Measurements from ENCODE around the gene ATG13.
A peak's percentile ranks its signal among the peaks of the same experiment; 100 is the strongest.

The ATG13 gene

DNA sequence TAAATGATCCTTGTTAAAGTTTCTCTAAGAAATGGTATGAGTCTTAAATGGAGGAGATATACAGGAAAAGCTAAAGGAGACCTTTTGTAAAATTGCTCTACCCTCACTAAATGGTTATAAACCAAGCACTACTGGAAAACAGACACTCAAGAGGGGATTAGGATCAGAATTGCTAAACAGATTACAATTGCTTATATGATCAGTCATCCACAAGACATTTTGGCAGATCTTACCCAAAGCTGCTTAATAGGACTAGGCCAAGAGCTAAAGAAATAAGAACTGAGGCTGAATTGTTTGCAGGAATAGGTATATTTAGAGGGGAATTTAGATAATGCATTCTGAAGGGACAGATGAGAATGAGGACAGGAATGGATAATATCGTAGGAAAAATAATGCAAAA, 9.8 kb upstream of the ATG13 start:
- no peak for DNase-seq

DNA sequence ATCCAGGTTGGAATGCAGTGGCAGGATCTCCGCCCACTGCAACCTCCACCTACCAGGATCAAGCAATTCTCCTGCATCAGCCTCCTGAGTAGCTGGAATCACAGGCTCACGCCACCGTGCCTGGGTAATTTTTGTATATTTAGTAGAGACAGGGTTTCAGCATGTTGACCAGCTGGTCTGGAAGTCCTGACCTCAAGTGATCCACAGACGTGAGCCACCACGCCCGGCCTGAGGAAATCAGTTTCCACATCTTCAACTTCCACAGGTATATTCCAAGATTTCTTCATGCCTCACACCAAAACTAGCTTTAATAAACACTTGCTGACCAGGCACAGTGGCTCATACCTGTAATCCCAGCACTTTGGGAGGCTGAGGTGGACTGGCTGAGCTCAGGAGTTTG, 8.0 kb upstream of the ATG13 start:
- no peak for DNase-seq

GRCh38 chr11:46611526-46612304, 5.6 kb upstream of the ATG13 start:
- no peak for DNase-seq

DNA sequence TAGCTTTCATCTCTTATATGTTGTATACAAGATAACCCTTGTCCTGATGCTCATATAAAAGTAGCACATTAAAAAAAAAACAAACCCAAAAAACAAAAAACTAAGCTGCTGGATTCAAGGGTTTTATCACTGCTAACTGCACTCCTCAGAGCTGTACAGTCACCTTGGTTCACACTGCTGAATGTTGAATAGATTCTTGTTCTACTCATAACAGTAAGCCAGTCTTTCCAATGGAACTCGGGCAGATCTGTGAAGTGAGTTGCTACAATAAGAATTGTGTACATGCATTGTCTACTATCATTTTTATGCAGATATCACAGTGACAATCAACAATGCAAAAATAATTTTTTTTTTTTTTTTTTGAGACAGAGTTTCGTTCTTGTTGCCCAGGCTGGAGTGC, 5.0 kb upstream of the ATG13 start:
- no peak for DNase-seq

DNA sequence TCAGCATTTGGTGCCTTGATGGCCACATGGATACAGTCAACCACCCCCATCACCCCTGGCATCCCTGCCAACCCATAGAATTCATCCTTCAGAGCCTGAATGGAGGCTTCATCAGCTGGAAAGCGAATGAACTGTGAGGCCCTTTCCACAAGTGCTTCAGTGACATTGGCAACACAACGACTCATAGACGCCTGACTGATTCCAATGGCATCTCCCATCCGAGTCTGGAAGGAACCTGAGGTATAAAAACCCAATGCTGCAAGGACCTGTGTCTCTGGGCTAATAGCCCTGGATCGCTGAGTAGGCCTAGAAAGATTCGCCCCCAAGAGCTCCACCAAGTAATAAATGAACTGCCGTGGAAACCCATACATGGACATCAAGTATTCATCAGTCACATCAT, 1.6 kb upstream of the ATG13 start:
- peak; percentile 18 for DNase-seq

- no peak for DNase-seq
Measured at GRCh38 chr11:46616551-46617133, 711 bp upstream of the ATG13 start.

DNA sequence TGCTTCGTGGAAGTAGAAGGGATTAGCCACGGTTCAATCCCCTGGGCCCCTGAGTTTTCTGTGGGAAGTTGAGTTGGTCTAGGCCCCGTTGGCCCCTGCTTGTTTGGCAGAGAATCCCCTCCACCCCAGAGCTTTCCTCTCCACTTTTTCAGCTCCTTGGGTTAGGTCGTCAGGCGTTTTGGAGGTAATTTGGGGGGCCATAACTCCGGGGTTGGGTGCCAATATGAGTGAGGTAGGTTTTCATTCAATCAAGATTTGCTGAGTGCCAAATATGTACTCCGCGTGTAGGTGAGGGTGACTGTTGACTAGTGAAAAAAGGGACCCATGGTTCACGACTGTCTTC, 590 bp downstream of the ATG13 start:
- no peak for DNase-seq

DNA sequence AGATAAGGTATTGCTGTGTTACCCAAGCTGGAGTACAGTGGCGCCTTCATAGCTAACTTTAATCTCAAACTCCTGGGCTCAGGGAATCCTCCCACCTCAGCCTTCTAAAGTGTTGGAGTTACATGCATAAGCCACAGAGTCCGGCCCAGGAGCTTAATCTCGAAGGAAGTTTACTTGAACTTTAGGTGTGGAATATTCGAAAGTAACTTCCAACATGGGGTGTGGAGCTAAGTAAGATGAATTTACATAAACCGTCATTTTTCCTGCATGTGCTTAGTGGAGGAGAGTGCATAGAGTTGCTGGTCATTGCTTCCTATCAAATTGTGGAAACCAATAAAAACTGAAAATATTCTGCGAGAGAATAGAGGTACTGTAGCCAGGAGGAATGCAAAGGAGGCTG, 1.5 kb downstream of the ATG13 start:
- no peak for DNase-seq

DNA sequence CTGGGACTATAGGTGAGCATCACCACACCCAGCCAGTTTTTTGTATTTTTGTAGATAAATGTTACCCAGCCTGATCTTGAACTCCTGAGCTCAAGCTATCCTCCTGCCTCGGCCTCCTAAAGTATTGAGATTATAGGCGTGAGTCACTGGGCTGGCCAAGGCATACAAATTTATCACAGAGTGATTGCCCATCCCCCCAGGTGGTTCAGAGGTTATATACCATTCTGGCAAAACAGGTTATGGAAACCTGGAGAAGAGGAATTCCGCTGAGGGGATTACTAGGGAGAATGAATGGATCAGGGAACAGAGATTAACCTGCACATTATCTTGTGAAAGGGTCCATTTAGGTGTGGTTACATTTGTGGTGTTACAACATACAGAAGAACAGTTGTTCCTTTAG, 8.1 kb downstream of the ATG13 start:
- DNase-seq, result no peak

DNA sequence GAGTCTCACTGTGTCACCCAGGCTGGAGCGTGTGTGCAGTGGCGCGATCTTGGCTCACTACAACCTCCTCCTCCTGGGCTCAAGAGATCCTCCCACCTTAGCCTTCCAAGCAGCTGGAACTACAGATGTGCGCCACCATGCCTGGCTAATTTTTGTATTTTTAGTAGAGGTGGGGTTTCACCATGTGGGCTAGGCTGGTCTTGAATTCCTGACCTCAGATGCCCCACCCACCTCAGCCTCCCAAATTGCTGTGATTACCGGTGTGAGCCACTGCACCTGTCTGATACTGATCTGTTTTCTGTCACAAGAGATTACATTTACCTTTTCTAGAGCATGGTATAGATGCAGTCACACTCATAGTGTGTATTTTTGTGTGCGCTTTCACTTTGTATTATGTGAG, 11.6 kb downstream of the ATG13 start:
- DNase-seq, result no peak

DNA sequence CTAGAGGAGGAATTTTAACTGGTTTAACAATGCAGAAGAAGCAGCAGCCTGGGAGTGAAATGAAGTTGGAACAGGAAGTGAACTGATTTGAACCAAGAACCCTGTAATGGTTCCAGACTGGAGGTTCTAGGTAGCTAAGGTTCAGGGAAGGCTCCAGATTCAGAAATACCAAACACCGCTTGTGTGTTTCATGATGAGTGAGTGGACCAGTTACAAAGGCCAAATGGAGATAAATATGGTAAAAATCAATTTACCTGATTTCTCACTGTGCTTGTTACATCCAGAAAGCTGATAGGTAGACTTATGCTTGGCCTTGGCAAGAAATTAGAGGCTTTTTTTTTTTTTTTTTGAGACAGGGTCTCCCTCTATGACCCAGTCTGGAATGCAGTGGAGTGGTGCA, 12.9 kb downstream of the ATG13 start:
- DNase-seq, result no peak

GRCh38 chr11:46631676-46632075, 14.3 kb downstream of the ATG13 start:
- DNase-seq, result no peak

DNA sequence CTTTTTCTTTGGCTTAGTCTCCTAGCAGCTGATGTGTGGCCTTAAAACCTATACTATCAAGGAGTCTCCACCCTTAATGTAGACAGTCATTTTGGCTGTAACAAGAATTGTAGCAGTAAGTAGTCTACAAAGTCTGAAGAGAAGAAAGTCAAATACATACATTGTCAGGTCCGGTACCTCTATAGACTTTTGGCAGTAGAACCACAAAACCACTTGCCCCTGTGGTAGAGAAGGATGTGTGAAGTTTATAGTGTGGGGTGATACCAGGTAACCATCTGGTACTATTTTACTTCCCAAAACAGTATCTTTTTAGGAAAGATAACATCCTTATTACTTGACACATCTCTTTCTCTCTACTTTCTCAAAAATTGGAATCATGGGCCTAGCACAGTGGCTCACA, 15.1 kb downstream of the ATG13 start:
- DNase-seq, result no peak

DNA sequence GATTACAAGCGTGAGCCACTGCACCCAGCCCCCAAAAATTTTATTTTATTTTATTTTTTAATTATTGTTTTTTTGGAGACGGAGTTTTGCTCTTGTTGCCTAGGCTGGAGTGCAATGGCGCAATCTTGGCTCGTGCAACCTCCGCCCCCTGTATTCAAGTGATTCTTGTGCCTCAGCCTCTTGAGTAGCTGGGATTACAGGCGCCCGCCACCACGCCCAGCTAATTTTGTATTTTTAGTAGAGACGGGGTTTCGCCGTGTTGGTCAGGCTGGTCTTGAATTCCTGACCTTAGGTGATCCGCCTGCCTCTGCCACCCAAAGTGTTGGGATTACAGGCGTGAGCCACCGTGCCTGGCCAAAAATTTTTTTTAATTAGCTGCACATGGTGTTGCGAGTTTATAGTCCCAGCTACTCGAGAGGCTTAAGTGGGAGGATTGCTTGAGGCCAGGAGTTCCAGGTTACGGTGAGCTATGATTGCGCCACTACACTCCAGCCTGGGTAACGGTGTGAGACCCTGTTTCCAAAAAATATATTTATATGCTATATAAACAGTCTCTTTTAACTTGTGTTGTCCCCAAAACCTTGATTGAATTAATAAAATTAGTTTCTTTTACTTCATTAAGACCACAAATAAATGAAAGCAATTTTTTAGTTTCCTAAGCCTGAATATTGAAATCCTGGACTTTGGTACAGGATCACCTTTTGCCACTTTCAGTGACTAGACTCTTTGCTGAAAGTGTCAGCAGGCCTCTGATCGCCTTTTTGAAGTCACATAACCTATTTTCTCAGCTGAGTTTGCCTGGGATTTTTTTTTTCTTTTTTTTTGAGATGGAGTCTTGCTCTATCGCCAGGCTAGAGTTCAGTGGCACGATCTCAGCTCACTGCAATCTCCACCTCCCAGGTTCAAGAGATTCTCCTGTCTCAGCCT, 16.2 kb downstream of the ATG13 start:
- no peak for DNase-seq

DNA sequence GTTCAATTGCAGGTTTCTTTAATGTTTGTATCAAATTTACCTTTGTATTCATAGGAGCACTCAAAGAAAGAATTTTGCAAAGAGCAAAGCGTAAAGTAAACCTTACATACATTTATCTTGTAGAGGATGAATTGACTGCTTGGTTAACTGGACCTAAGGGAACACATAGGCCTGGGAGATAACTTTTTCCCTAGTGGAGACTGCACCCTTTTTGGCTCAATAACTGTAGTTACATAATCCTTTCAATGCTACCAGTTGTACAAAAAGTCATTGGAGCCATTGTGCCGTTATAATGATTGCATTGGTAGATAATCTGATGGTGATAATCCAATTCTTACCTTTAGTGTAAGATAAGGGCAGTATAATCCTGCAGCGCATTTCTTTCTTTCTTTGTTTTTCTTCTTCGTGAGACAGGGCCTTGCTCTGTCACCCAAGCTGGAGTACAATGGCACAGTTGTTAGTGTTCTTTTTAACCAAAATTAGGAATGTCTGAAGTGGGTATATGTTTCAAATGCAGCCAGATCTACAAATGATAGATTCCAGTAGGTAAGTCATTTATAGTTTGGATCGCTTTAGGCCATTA, 18.3 kb downstream of the ATG13 start:
- no peak for DNase-seq

DNA sequence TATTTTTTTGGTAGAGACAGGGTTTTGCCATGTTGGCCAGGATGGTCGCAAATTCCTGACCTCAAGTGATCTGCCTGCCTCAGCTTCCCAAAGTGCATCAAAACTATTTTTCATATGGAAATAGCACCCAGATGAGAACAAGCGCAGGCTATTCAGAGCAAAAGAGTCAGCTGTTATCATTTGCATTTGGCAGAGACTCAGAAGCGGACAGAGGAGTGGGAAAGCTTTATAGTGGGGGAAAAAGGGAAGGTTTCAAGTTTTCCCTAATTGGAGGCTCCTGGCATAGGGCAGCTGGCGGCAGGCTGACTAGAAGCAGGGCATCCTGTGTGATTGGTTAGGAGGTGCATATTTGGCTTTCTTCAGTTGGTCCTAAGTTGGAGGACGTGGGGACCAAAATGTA, 20.2 kb downstream of the ATG13 start:
- no peak for DNase-seq

GRCh38 chr11:46639197-46639839, 22.0 kb downstream of the ATG13 start:
- DNase-seq, result no peak

GRCh38 chr11:46640036-46640788, 22.9 kb downstream of the ATG13 start:
- no peak for DNase-seq

DNA sequence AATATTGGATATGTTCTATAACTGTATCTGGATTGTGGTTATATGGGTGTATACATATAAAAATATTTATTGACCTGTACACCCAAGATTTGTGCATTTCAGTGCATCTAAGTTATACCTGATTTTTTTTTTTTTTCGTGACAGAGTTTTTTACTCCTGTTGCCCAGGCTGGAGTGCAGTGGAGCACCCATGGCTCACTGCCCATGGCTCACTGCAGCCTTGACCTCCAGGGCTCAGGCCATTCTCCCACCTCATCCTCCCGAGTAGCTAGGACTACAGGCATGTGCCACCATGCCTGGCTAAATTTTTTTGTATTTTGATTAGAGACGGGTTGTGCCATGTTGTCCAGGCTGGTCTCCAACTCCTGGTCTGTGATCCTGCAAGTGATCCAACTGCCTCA, 24.3 kb downstream of the ATG13 start:
- DNase-seq, result no peak

DNA sequence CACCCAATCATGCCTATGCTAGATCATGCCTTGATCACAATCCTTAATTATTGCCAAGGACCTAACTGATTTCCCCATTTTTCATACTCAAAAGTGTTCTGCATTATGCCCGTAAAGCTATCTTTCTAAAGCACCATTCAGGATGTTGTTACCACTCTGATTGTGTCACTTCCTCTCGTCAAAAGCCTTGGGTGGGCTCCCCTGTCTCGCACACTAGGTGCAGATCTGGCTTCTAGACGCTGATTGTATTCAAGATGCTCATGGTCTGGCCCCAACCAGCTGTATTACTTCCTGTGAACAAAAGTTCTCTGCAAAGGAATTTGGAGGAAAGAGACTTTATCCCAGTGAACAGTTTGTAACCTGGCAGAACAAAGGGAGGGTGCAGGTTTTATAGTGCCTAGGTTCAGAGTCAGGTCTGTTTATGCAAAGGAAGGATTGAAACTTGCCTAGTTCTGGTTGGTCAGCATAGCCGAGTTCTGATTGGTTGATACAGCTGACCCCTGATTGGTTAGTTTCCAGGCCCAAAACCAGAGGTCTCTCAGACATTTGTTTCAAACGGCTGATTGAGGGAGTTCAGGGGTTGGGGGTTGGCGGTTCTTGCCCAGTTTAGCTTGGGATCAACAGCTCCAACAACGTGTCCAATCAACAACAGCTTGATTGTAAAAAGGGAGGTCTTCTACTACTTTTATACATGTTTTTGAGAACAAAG, 25.4 kb downstream of the ATG13 start:
- no peak for DNase-seq

DNA sequence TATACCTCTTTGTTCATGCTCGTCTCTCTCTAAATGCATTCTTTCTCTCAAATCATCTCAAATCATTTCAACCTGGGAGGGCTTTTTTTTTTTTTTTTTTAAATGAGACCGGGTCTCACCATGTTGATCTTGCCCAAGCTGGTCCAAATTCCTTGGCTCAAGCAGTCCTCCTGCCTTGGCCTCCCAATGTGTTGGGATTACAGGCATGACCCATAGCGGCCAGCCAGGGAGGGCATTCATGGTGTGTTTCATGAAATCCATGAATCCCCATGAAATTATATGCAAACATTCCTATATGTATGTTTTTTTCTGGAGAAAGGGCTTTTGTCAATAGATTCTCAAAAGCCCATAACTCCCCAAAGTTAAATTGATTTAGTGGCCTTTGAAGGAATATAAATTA, 26.2 kb downstream of the ATG13 start:
- no peak for DNase-seq

Measured in fibroblast of skin of scalp (primary cell).